WTC11 (cell line): ENCODE measurements around the gene SFT2D2.

Source experiments
- ATF3 ChIP-seq: sonication (generic); formaldehyde crosslinking; conservative IDR thresholded peaks from 2 replicates; pipeline ENCODE4 v1.8.1; 2022; ENCODE audit warnings: mild to moderate bottlenecking, missing genetic modification reagents
- ESRRA ChIP-seq: sonication (generic); formaldehyde crosslinking; IDR thresholded peaks from 2 replicates; pipeline ENCODE4 v1.8.1; 2022; ENCODE audit warnings: mild to moderate bottlenecking, missing genetic modification reagents, borderline replicate concordance
- JAZF1 ChIP-seq: fragments of 250-450 bp; sonication (Bioruptor Pico); IDR thresholded peaks from 2 replicates; pipeline ENCODE4 v1.9.0; 2021; ENCODE audit warnings: moderate library complexity, mild to moderate bottlenecking, inconsistent platforms
- MXD4 ChIP-seq: fragments of 250-450 bp; sonication (Bioruptor Pico); IDR thresholded peaks from 2 replicates; pipeline ENCODE4 v1.8.0; 2021; ENCODE audit warnings: mild to moderate bottlenecking, moderate library complexity, borderline replicate concordance
- RELA ChIP-seq: sonication (generic); formaldehyde crosslinking; IDR thresholded peaks from 2 replicates; pipeline ENCODE4 v1.8.1; 2022; ENCODE audit warnings: missing genetic modification reagents, mild to moderate bottlenecking, borderline replicate concordance
- SMAD3 ChIP-seq: sonication (generic); formaldehyde crosslinking; IDR thresholded peaks from 2 replicates; pipeline ENCODE4 v1.8.0; 2022; ENCODE audit warnings: missing genetic modification reagents, mild to moderate bottlenecking, borderline replicate concordance
- TEAD4 ChIP-seq: sonication (generic); formaldehyde crosslinking; IDR thresholded peaks from 2 replicates; pipeline ENCODE4 v1.8.0; 2022; ENCODE audit warnings: mild to moderate bottlenecking, missing genetic modification reagents
- TP53 ChIP-seq: sonication (generic); formaldehyde crosslinking; IDR thresholded peaks from 2 replicates; pipeline ENCODE4 v1.8.1; 2023; ENCODE audit warnings: mild to moderate bottlenecking, missing genetic modification reagents
- ZNF138 ChIP-seq: sonication (generic); formaldehyde crosslinking; conservative IDR thresholded peaks from 2 replicates; pipeline ENCODE4 v1.8.1; 2022; ENCODE audit warnings: mild to moderate bottlenecking, moderate library complexity, missing genetic modification reagents
- ZNF423 ChIP-seq: fragments of 250-450 bp; sonication (Bioruptor Pico); IDR thresholded peaks from 2 replicates; pipeline ENCODE4 v2.1.2; 2022; ENCODE audit warnings: mild to moderate bottlenecking, moderate library complexity
- TF ChIP-seq, protein P1 (sequence below): fragments of 200-600 bp; IDR thresholded peaks from 2 replicates; pipeline ENCODE4 v1.8.0; 2022; ENCODE audit warnings: antibody characterized with exemption
- TF ChIP-seq, protein P2 (sequence below): sonication (generic); formaldehyde crosslinking; IDR thresholded peaks from 2 replicates; pipeline ENCODE4 v1.8.0; 2022; ENCODE audit warnings: mild to moderate bottlenecking, missing genetic modification reagents

DNA sequence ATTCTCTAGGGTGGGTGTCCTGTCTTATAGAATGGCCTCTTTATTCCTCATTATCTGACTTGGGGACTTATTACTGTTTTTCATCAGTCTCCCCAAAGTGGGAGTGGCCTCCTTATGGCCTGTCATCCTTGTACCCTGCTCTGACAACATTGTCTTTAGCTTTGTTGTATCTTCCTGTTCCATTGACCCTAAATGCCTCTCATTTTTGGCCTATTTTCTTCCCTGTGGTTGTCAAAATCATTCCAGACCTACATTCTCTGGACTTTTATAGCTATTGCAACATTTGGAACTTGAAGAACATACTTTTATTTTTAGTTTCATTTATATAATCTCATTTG, 9.7 kb downstream of the SFT2D2 start:
- TF ChIP-seq TEAD4 (CRISPR knock-in tag) (no peak), ZNF423 (CRISPR knock-in tag) (no peak), SMAD3 (CRISPR knock-in tag) (no peak), MXD4 (CRISPR knock-in tag) (no peak), JAZF1 (CRISPR knock-in tag) (no peak), RELA (CRISPR knock-in tag) (no peak), ZNF138 (CRISPR knock-in tag) (no peak), ESRRA (CRISPR knock-in tag) (no peak), TP53 (CRISPR knock-in tag) (no peak), ATF3 (CRISPR knock-in tag) (no peak)
- TF ChIP-seq, protein P1, sequence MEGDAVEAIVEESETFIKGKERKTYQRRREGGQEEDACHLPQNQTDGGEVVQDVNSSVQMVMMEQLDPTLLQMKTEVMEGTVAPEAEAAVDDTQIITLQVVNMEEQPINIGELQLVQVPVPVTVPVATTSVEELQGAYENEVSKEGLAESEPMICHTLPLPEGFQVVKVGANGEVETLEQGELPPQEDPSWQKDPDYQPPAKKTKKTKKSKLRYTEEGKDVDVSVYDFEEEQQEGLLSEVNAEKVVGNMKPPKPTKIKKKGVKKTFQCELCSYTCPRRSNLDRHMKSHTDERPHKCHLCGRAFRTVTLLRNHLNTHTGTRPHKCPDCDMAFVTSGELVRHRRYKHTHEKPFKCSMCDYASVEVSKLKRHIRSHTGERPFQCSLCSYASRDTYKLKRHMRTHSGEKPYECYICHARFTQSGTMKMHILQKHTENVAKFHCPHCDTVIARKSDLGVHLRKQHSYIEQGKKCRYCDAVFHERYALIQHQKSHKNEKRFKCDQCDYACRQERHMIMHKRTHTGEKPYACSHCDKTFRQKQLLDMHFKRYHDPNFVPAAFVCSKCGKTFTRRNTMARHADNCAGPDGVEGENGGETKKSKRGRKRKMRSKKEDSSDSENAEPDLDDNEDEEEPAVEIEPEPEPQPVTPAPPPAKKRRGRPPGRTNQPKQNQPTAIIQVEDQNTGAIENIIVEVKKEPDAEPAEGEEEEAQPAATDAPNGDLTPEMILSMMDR: no peak
- TF ChIP-seq, protein P2, sequence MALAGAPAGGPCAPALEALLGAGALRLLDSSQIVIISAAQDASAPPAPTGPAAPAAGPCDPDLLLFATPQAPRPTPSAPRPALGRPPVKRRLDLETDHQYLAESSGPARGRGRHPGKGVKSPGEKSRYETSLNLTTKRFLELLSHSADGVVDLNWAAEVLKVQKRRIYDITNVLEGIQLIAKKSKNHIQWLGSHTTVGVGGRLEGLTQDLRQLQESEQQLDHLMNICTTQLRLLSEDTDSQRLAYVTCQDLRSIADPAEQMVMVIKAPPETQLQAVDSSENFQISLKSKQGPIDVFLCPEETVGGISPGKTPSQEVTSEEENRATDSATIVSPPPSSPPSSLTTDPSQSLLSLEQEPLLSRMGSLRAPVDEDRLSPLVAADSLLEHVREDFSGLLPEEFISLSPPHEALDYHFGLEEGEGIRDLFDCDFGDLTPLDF: no peak
